CD4-positive, alpha-beta T cell treated with Interferon alpha-2 for 1 hour (primary cell): ENCODE results near the gene GDE1.

Experiments used
- DNase-seq, 2 donors: peaks; one replicate each; pipeline ENCODE4 v3.0.0-alpha.2; 2020 to 2022

GDE1 gene

GRCh38 chr16:19485611-19486010 lies 36.3 kb downstream of the GDE1 start:
- DNase-seq: no peak

GRCh38 chr16:19484096-19484495 lies 37.8 kb downstream of the GDE1 start:
- no peak for DNase-seq

- no peak for DNase-seq
Measured at GRCh38 chr16:19482291-19482690, 39.6 kb downstream of the GDE1 start.

GRCh38 chr16:19481769-19482168 lies 40.1 kb downstream of the GDE1 start:
- no peak for DNase-seq

- DNase-seq: no peak
Measured at GRCh38 chr16:19481296-19481695, 40.6 kb downstream of the GDE1 start.

- DNase-seq: no peak
Measured at GRCh38 chr16:19479302-19479721, 42.6 kb downstream of the GDE1 start.

- DNase-seq: no peak
Measured at GRCh38 chr16:19478505-19478904, 43.4 kb downstream of the GDE1 start.

- no peak for DNase-seq
Measured at GRCh38 chr16:19474617-19475016, 47.3 kb downstream of the GDE1 start.

- no peak for DNase-seq
Measured at GRCh38 chr16:19472482-19472881, 49.4 kb downstream of the GDE1 start.

GRCh38 chr16:19468300-19468699 lies 53.6 kb downstream of the GDE1 start:
- DNase-seq: no peak

- DNase-seq: no peak
Measured at GRCh38 chr16:19463468-19464315, 58.2 kb downstream of the GDE1 start.

GRCh38 chr16:19460397-19460796 lies 61.5 kb downstream of the GDE1 start:
- no peak for DNase-seq

GRCh38 chr16:19458722-19459379 lies 63.0 kb downstream of the GDE1 start:
- DNase-seq: no peak
